Common myeloid progenitor, CD34-positive (primary cell): ENCODE results near the gene KCNQ4.

Source experiments
- CTCF ChIA-PET: fragments of 350-600 bp; sonication (Branson Sonifier 250); formaldehyde crosslinking; loops from one replicate; lab custom pipeline; 2021; ENCODE audit warnings: antibody characterized with exemption; lab: Charles Lee
- POLR2A ChIA-PET: fragments of 350-600 bp; sonication (Branson Sonifier 250); formaldehyde crosslinking; loops from one replicate; lab custom pipeline; 2021; ENCODE audit warnings: antibody characterized with exemption; lab: Charles Lee
- DNase-seq, 3 donors: peaks; one replicate each; pipeline versions ENCODE4 v3.0.0 to v3.0.0-alpha.2; 2013
- H3K27ac ChIP-seq, 2 experiments: 1 replicate in 1 of 2; 2 replicates in 1 of 2; pipeline ENCODE4 v1.7.0; 2013; ENCODE audit warnings: inconsistent platforms in 2 of 2, low read length in 2 of 2, mild to moderate bottlenecking in 2 of 2, low read depth in 1 of 2, moderate library complexity in 1 of 2; ENCODE audit not compliant: severe bottlenecking in 2 of 2, insufficient read depth in 1 of 2, poor library complexity in 1 of 2
- H3K27me3 ChIP-seq, 5 experiments: replicated peaks in 2 of 5; 1 replicate in 3 of 5; 2 replicates in 2 of 5; pipeline versions ENCODE4 v1.6.1 to v1.7.0; 2013; ENCODE audit warnings: low read length in 4 of 5, mild to moderate bottlenecking in 2 of 5, moderate library complexity in 2 of 5, inconsistent platforms in 1 of 5; ENCODE audit not compliant: insufficient read depth in 5 of 5, control insufficient read depth in 4 of 5
- H3K36me3 ChIP-seq, 4 experiments: 1 replicate in 2 of 4; 2 replicates in 2 of 4; pipeline versions ENCODE4 v1.6.1 to v1.7.0; 2013; ENCODE audit warnings: low read length in 3 of 4, control low read depth in 1 of 4, mild to moderate bottlenecking in 1 of 4; ENCODE audit not compliant: control insufficient read depth in 4 of 4, insufficient read depth in 4 of 4
- H3K4me1 ChIP-seq, 4 experiments: 1 replicate in 3 of 4; 2 replicates in 1 of 4; pipeline versions ENCODE4 v1.6.1 to v1.7.1; 2013; ENCODE audit warnings: low read length in 3 of 4, mild to moderate bottlenecking in 3 of 4, control low read depth in 1 of 4, inconsistent platforms in 1 of 4, moderate library complexity in 1 of 4; ENCODE audit not compliant: control insufficient read depth in 4 of 4, insufficient read depth in 4 of 4; ENCODE audit errors: control extremely low read depth in 1 of 4
- H3K4me3 ChIP-seq, 7 experiments: 1 replicate in 4 of 7; 2 replicates in 3 of 7; pipeline versions ENCODE4 v1.5.1 to v1.7.0; 2013; ENCODE audit warnings: mild to moderate bottlenecking in 7 of 7, low read length in 6 of 7, moderate library complexity in 6 of 7, inconsistent platforms in 2 of 7, low read depth in 2 of 7, control low read depth in 1 of 7; ENCODE audit not compliant: insufficient read depth in 4 of 7, control insufficient read depth in 1 of 7; ENCODE audit errors: extremely low read depth in 1 of 7
- H3K9me3 ChIP-seq, 5 experiments: 1 replicate in 4 of 5; 2 replicates in 1 of 5; pipeline versions ENCODE4 v1.6.1 to v1.7.1; 2013; ENCODE audit warnings: low read length in 4 of 5, mild to moderate bottlenecking in 2 of 5, inconsistent platforms in 1 of 5, low read depth in 1 of 5, moderate library complexity in 1 of 5; ENCODE audit not compliant: control insufficient read depth in 4 of 5, insufficient read depth in 2 of 5; ENCODE audit errors: control extremely low read depth in 1 of 5
- WGBS: methylation state at CpG from one replicate; pipeline ENCODE4 v1.1.5; 2013; ENCODE audit not compliant: insufficient coverage; 5-methylcytosine and 5-hydroxymethylcytosine counted together

Gene KCNQ4

DNA sequence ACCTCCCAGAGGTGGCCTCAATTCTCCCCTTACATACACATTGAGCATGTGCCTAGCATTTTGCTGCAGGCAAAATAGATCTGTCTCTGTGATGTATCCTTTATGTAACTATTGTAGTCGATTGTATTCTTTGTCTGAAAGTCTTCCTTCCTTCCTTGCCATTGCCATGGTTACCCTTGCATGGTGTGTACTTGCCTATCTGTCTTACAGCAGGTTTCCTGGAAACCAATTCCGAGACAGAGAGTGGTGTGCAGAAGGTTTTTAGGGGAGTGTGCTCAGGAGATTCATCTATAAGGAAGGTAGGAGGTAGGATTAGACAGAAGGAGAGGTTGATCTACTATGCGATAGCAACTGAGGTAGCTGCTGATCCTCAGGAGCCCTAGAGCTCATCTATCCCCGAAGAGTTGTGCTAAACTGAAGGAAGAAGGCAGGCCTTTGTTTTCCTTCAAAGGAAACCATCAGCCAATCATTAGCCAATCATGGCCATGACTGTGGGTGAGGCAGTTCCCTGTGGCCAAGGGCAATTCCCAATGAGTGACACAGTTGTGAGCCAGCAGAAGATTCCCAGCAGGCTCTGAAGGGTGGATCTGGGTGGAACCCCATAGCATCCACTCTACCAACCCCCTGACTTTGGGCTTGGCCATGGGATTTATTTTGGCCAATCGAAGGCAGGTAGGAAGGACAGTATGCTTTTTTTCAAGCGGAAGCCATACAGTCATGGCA, 63.6 kb downstream of the KCNQ4 start:
- Histone ChIP-seq H3K9me3 (peaks cover 0 to 5% (median 0%) of the 10 kb centered on the region in 5 experiments), H3K36me3 (no peaks in the 10 kb centered on the region), H3K27ac (no peak overlapping the region), H3K4me1 (peaks cover 6 to 19% (median 14%) of the 10 kb centered on the region in 4 experiments), H3K27me3 (no peaks in the 10 kb centered on the region), H3K4me3 (no peak overlapping the region)
- POLR2A ChIA-PET = no interaction called here
- CTCF ChIA-PET = interaction anchor here (0.6 to 19.1 kb wide), 8 partner anchors 9 to 158 kb away, joined by 3 to 321 read pairs (median 4); no protein-coding TSS in a partner anchor
- DNase-seq = peak in 1 of 3 donors; percentile 56
- WGBS = 74% methylated on average over 4 of the region's 6 CpGs

- no peak for DNase-seq
- Histone ChIP-seq H3K4me3 (no peak overlapping the region), H3K9me3 (no peaks in the 10 kb centered on the region), H3K27me3 (no peaks in the 10 kb centered on the region), H3K27ac (no peak overlapping the region), H3K36me3 (no peaks in the 10 kb centered on the region), H3K4me1 (peaks cover 6 to 17% (median 14%) of the 10 kb centered on the region in 4 experiments)
- 82% methylated on average over 6 of the region's 6 CpGs for WGBS
- POLR2A ChIA-PET = no interaction called here
- CTCF ChIA-PET = interaction anchor here (0.6 to 19.1 kb wide), 17 partner anchors 9 to 193 kb away, joined by 3 to 321 read pairs (median 4); no protein-coding TSS in a partner anchor
These were observed 65.1 kb downstream of the KCNQ4 start for GRCh38 chr1:40848530-40849189.

GRCh38 chr1:40849801-40850592, 66.4 kb downstream of the KCNQ4 start:
- no peaks in the 10 kb centered on the region for H3K9me3 ChIP-seq
- ChIA-PET POLR2A (no interaction called here), CTCF (interaction anchor here (0.7 to 19.1 kb wide), 14 partner anchors 8 to 181 kb away, joined by 3 to 321 read pairs (median 5); no protein-coding TSS in a partner anchor)
- WGBS = 8% methylated on average over 11 of the region's 12 CpGs
- peak overlapping the region in 2 of 7 experiments; percentile 44 to 59 for H3K4me3 ChIP-seq
- DNase-seq = peak; percentile 71 to 87 (median 86)
- no peaks in the 10 kb centered on the region for H3K36me3 ChIP-seq
- H3K27ac ChIP-seq = no peak overlapping the region
- peaks cover 6 to 12% (median 10%) of the 10 kb centered on the region in 4 experiments for H3K4me1 ChIP-seq
- no peaks in the 10 kb centered on the region for H3K27me3 ChIP-seq

GRCh38 chr1:40851643-40852042, 68.1 kb downstream of the KCNQ4 start:
- 97% methylated on average over 4 of the region's 6 CpGs for WGBS
- no peak overlapping the region for H3K4me3 ChIP-seq
- ChIA-PET POLR2A (no interaction called here), CTCF (interaction anchor here (0.6 to 19.1 kb wide), 4 partner anchors 54 to 99 kb away, joined by 3 to 321 read pairs (median 76); no protein-coding TSS in a partner anchor)
- H3K36me3 ChIP-seq = no peaks in the 10 kb centered on the region
- H3K27ac ChIP-seq = no peak overlapping the region
- H3K27me3 ChIP-seq = no peaks in the 10 kb centered on the region
- H3K4me1 ChIP-seq = peaks cover 0 to 6% (median 4%) of the 10 kb centered on the region in 4 experiments
- DNase-seq = no peak
- no peaks in the 10 kb centered on the region for H3K9me3 ChIP-seq

GRCh38 chr1:40853113-40853884, 69.7 kb downstream of the KCNQ4 start:
- H3K27me3 ChIP-seq = peaks cover 0 to 6% (median 0%) of the 10 kb centered on the region in 5 experiments
- no peak overlapping the region for H3K27ac ChIP-seq
- peaks cover 0 to 6% (median 4%) of the 10 kb centered on the region in 4 experiments for H3K4me1 ChIP-seq
- ChIA-PET POLR2A (interaction anchor here (0.8 kb wide), 1 partner anchor 162 kb away, joined by 3 read pairs; the partner anchor contains the start of gene NFYC), CTCF (interaction anchor here (0.8 to 19.1 kb wide), 8 partner anchors 8 to 137 kb away, joined by 3 to 321 read pairs (median 4); no protein-coding TSS in a partner anchor)
- H3K36me3 ChIP-seq = no peaks in the 10 kb centered on the region
- no peak for DNase-seq
- no peaks in the 10 kb centered on the region for H3K9me3 ChIP-seq
- WGBS = 92% methylated on average over 10 of the region's 13 CpGs
- H3K4me3 ChIP-seq = no peak overlapping the region

GRCh38 chr1:40853885-40854170, 70.2 kb downstream of the KCNQ4 start:
- Histone ChIP-seq H3K4me1 (peaks cover 0 to 6% (median 4%) of the 10 kb centered on the region in 4 experiments), H3K9me3 (no peaks in the 10 kb centered on the region), H3K36me3 (no peaks in the 10 kb centered on the region), H3K27me3 (peaks cover 0 to 11% (median 2%) of the 10 kb centered on the region in 5 experiments), H3K4me3 (no peak overlapping the region), H3K27ac (no peak overlapping the region)
- DNase-seq = no peak
- WGBS = 93% methylated on average over 5 of the region's 5 CpGs
- ChIA-PET POLR2A (no interaction called here), CTCF (interaction anchor here (1.2 to 19.1 kb wide), 6 partner anchors 9 to 97 kb away, joined by 3 to 321 read pairs (median 4); no protein-coding TSS in a partner anchor)
